ENCODE data around the gene CNGA4.

- TF ChIP-seq CTCF (IDR thresholded peaks at IDR 0.05) (no peak), EZH2 (IDR thresholded peaks at IDR 0.05) (no peak), EZH2phosphoT487 (IDR thresholded peaks at IDR 0.05) (no peak)
Measured at GRCh38 chr11:6210274-6210955, 28.5 kb upstream of the CNGA4 start.

All from neural progenitor cell (in vitro differentiated cells).